HG02763 (cell line): ENCODE results near the gene TNFRSF6B.
"Not testable (repeated sequence)": the region's sequence is repeated elsewhere in the genome, so short reads cannot be mapped to it uniquely, and the experiment has no call there.

Experiments used
- ATAC-seq: cut with Tn5 transposase; IDR thresholded peaks from one replicate; pipeline ENCODE4 v1.9.1; 2021; ENCODE audit warnings: mild to moderate bottlenecking, moderate library complexity; ENCODE audit not compliant: unreplicated experiment

Gene TNFRSF6B

GRCh38 chr20:63706027-63706695, 9.7 kb downstream of the TNFRSF6B start:
- ATAC-seq, result no peak

- peak; percentile 12 for ATAC-seq
Observed at GRCh38 chr20:63706852-63707557, 10.6 kb downstream of the TNFRSF6B start.

GRCh38 chr20:63707558-63708300, 11.3 kb downstream of the TNFRSF6B start, which contains the start of the genes ARFRP1 and ZGPAT:
TSS of gene ARFRP1 (minus strand) at chr20:63707976. CDS start at chr20:63707091, 885 bp downstream.
TSS of gene ZGPAT (plus strand) at chr20:63708039. CDS start at chr20:63708581, 542 bp downstream.
- ATAC-seq, result peak; percentile 45

- ATAC-seq, result peak; percentile 11
Observed at GRCh38 chr20:63708301-63709148, 12.1 kb downstream of the TNFRSF6B start.

- no peak for ATAC-seq
Observed at GRCh38 chr20:63709149-63709527, 12.7 kb downstream of the TNFRSF6B start.

- ATAC-seq, result no peak
Observed at GRCh38 chr20:63711085-63711645, 14.7 kb downstream of the TNFRSF6B start.

GRCh38 chr20:63712191-63712590, 15.7 kb downstream of the TNFRSF6B start:
- ATAC-seq, result no peak

- ATAC-seq, result no peak
Observed at GRCh38 chr20:63714858-63715257, 18.4 kb downstream of the TNFRSF6B start.

- no peak for ATAC-seq
Observed at GRCh38 chr20:63718996-63719395, 22.5 kb downstream of the TNFRSF6B start.

GRCh38 chr20:63722967-63723622, 26.6 kb downstream of the TNFRSF6B start:
- not testable (repeated sequence) for ATAC-seq

- not testable (repeated sequence) for ATAC-seq
Observed at GRCh38 chr20:63730189-63730733, 33.8 kb downstream of the TNFRSF6B start.

- ATAC-seq, result no peak
Observed at GRCh38 chr20:63731410-63731809, 35.0 kb downstream of the TNFRSF6B start.

- no peak for ATAC-seq
Observed at GRCh38 chr20:63732118-63733095, 36.0 kb downstream of the TNFRSF6B start.

GRCh38 chr20:63733117-63733516, 36.7 kb downstream of the TNFRSF6B start:
- ATAC-seq, result no peak

- no peak for ATAC-seq
Observed at GRCh38 chr20:63733579-63734081, 37.2 kb downstream of the TNFRSF6B start.

- ATAC-seq, result no peak
Observed at GRCh38 chr20:63734111-63734945, 37.9 kb downstream of the TNFRSF6B start.
